Colonic mucosa (tissue), 4 donors: ENCODE data around the gene AGBL4. TPM values are rescaled to one million over a fixed set of nuclear protein-coding genes. Genes with fewer than 3 reads are reported as not detected.

Experiments
- DNase-seq: peaks from one replicate; pipeline ENCODE4 v3.0.0-alpha.2; 2020
- H3K27ac ChIP-seq: fragments of 200-600 bp; one replicate; pipeline ENCODE4 v1.8.0; 2021
- H3K27me3 ChIP-seq: fragments of 200-600 bp; one replicate; pipeline ENCODE4 v1.8.0; 2021
- H3K36me3 ChIP-seq: fragments of 200-600 bp; one replicate; pipeline ENCODE4 v1.8.0; 2021
- H3K4me1 ChIP-seq: fragments of 200-600 bp; one replicate; pipeline ENCODE4 v1.8.0; 2021; ENCODE audit warnings: mild to moderate bottlenecking
- H3K4me3 ChIP-seq: fragments of 200-600 bp; one replicate; pipeline ENCODE4 v1.8.0; 2021
- H3K9ac ChIP-seq, 2 donors: one replicate each; pipeline ENCODE4 v1.7.0; 2013; ENCODE audit warnings: control low read depth in 2 of 2, low read depth in 2 of 2, low read length in 2 of 2
- H3K9me3 ChIP-seq: fragments of 200-600 bp; one replicate; pipeline ENCODE4 v1.8.0; 2021
- intact Hi-C: fragments of 100-400 bp; cut with DNase I; formaldehyde crosslinking; loops from one replicate; pipeline ENCODE4 v1.14.1; 2022
- total RNA-seq, 2 donors: library from RNA; stranded (reverse); fragmentation: NEBNext Ultra II Directional in 1 of 2; extraction: Animal tissue kit (Norgen Biotek cat#: 25700) in 1 of 2; gene quantifications; one replicate each; pipeline ENCODE4 v1.2.1, GENCODE V29; 2021
- TF ChIP-seq, protein P1 (sequence below): fragments of 200-600 bp; IDR thresholded peaks from one replicate; pipeline ENCODE4 v1.8.0; 2022; ENCODE audit warnings: antibody characterized with exemption, mild to moderate bottlenecking
- donor health status: healthy.
- donor health status: DM: no; HTN: no; CAD: no.
- donor health status: DM: no; HTN: no; CAD: no.

The AGBL4 gene
- total RNA-seq, 2 donors from 2014 or later, result 0.24 to 0.30 TPM

GRCh38 chr1:48916130-48917069, 1107.4 kb downstream of the AGBL4 start:
- H3K36me3 ChIP-seq, result no peaks in the 10 kb centered on the region
- no peaks in the 10 kb centered on the region for H3K27me3 ChIP-seq
- H3K9ac ChIP-seq, result no peak overlapping the region
- no peak overlapping the region for H3K27ac ChIP-seq
- TF ChIP-seq, protein P1, sequence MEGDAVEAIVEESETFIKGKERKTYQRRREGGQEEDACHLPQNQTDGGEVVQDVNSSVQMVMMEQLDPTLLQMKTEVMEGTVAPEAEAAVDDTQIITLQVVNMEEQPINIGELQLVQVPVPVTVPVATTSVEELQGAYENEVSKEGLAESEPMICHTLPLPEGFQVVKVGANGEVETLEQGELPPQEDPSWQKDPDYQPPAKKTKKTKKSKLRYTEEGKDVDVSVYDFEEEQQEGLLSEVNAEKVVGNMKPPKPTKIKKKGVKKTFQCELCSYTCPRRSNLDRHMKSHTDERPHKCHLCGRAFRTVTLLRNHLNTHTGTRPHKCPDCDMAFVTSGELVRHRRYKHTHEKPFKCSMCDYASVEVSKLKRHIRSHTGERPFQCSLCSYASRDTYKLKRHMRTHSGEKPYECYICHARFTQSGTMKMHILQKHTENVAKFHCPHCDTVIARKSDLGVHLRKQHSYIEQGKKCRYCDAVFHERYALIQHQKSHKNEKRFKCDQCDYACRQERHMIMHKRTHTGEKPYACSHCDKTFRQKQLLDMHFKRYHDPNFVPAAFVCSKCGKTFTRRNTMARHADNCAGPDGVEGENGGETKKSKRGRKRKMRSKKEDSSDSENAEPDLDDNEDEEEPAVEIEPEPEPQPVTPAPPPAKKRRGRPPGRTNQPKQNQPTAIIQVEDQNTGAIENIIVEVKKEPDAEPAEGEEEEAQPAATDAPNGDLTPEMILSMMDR, result peak; percentile 16
- no peak overlapping the region for H3K4me3 ChIP-seq
- no peak for DNase-seq
- no peaks in the 10 kb centered on the region for H3K4me1 ChIP-seq
- intact Hi-C loops, result no loop called here
- H3K9me3 ChIP-seq, result no peaks in the 10 kb centered on the region

- TF ChIP-seq, protein P1, result no peak
- Histone ChIP-seq H3K4me3 (no peak overlapping the region), H3K4me1 (no peaks in the 10 kb centered on the region), H3K27ac (no peak overlapping the region), H3K9ac (no peak overlapping the region), H3K27me3 (no peaks in the 10 kb centered on the region), H3K36me3 (no peaks in the 10 kb centered on the region), H3K9me3 (no peaks in the 10 kb centered on the region)
- DNase-seq, result no peak
- intact Hi-C loops, result no loop called here
Observed at GRCh38 chr1:48908606-48909005, 1115.1 kb downstream of the AGBL4 start.

- TF ChIP-seq, protein P1, result no peak
- no peak overlapping the region for H3K27ac ChIP-seq
- H3K9ac ChIP-seq, result no peak overlapping the region
- H3K9me3 ChIP-seq, result no peaks in the 10 kb centered on the region
- H3K27me3 ChIP-seq, result no peaks in the 10 kb centered on the region
- intact Hi-C loops, result no loop called here
- no peak overlapping the region for H3K4me3 ChIP-seq
- no peaks in the 10 kb centered on the region for H3K36me3 ChIP-seq
- no peaks in the 10 kb centered on the region for H3K4me1 ChIP-seq
- no peak for DNase-seq
Observed at GRCh38 chr1:48906729-48907128, 1117.0 kb downstream of the AGBL4 start.

- TF ChIP-seq, protein P1, result no peak
- Histone ChIP-seq H3K9me3 (no peaks in the 10 kb centered on the region), H3K27me3 (no peaks in the 10 kb centered on the region), H3K9ac (no peak overlapping the region), H3K27ac (no peak overlapping the region), H3K4me1 (no peaks in the 10 kb centered on the region), H3K4me3 (no peak overlapping the region), H3K36me3 (no peaks in the 10 kb centered on the region)
- intact Hi-C loops, result no loop called here
- no peak for DNase-seq
Observed at GRCh38 chr1:48906164-48906563, 1117.6 kb downstream of the AGBL4 start.

DNA sequence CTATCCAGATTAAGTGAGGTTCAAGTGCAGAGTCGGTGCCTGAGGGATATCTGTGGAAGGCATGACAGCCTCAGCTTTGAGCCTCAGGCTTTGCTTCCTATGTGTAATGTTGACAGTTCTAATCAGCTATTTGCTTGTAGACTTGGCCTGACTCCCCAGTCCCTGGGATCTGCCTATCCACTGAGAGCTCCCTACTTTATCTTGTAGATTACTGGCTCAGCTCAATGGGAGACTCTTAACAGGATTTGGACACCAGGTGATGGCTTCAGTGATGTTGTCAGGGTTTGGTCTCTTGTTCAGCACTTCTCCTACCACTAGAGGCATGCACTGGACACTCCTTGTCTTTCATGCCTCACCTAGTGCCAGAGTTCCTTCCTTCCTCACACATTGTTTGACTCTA, 1120.5 kb downstream of the AGBL4 start:
- Histone ChIP-seq H3K4me3 (no peak overlapping the region), H3K36me3 (no peaks in the 10 kb centered on the region), H3K9ac (no peak overlapping the region), H3K27ac (no peak overlapping the region), H3K4me1 (no peaks in the 10 kb centered on the region), H3K9me3 (no peaks in the 10 kb centered on the region), H3K27me3 (no peaks in the 10 kb centered on the region)
- DNase-seq, result no peak
- intact Hi-C loops, result no loop called here
- TF ChIP-seq, protein P1, result no peak
